ENCODE measurements around the gene IL1RN.

DNA sequence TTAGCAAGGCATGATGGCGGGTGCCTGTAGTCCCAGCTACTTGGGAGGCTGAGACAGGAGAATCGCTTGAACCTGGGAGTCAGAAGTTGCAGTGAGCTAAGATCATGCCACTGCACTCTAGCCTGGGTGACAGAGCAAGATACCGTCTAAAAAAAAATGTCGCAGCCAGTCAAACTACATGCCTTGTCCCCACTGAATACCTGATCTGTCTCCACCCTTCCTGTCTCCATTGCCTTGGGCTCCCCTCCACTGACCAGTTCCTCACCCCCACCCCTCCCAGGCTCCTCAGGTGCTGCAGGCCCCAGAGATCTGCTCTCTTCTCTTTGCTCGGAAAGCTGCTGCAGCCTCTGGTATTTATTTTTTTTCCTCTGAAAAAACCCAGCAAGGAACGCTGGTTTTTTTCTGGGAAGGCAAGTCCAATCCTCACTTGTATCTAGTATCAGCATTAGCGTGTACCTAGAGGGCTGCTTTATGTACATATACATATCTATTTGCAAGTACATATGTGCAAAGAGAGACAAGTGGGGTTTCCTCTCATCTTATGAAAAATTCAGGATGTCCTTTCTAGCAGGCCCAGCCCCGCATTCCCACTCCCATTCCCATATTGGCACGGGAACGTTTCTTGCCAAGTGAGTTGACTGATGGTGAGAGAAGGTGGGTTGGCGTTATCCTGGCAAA, 50.8 kb downstream of the IL1RN start:
- TF ChIP-seq, protein P1, sequence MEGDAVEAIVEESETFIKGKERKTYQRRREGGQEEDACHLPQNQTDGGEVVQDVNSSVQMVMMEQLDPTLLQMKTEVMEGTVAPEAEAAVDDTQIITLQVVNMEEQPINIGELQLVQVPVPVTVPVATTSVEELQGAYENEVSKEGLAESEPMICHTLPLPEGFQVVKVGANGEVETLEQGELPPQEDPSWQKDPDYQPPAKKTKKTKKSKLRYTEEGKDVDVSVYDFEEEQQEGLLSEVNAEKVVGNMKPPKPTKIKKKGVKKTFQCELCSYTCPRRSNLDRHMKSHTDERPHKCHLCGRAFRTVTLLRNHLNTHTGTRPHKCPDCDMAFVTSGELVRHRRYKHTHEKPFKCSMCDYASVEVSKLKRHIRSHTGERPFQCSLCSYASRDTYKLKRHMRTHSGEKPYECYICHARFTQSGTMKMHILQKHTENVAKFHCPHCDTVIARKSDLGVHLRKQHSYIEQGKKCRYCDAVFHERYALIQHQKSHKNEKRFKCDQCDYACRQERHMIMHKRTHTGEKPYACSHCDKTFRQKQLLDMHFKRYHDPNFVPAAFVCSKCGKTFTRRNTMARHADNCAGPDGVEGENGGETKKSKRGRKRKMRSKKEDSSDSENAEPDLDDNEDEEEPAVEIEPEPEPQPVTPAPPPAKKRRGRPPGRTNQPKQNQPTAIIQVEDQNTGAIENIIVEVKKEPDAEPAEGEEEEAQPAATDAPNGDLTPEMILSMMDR (IDR thresholded peaks at IDR 0.05; ENCODE audit: poor library complexity, severe bottlenecking), result no peak
- TF ChIP-seq EZH2 (IDR thresholded peaks at IDR 0.05; ENCODE audit: borderline replicate concordance, insufficient read depth, low read length, poor library complexity, severe bottlenecking) (no peak), POLR2AphosphoS5 (IDR thresholded peaks at IDR 0.05) (no peak), TAF1 (IDR thresholded peaks at IDR 0.05; ENCODE audit: low read depth) (no peak)

All from neural cell (in vitro differentiated cells).